MG63 (cell line): Measurements from ENCODE around the gene DSG1. TPM values are rescaled to one million over a fixed set of nuclear protein-coding genes. Genes with fewer than 3 reads are reported as not detected.

Experiments
- DNase-seq: peaks from one replicate; pipeline ENCODE4 v3.0.0-alpha.2; 2020
- H3K27me3 ChIP-seq: fragments of 250-450 bp; sonication (Bioruptor Pico); 2 replicates; pipeline ENCODE4 v1.5.1; 2020; ENCODE audit warnings: mild to moderate bottlenecking, moderate library complexity
- H3K36me3 ChIP-seq: fragments of 250-450 bp; sonication (Bioruptor Pico); 2 replicates; pipeline ENCODE4 v1.5.1; 2020; ENCODE audit warnings: mild to moderate bottlenecking, moderate library complexity
- H3K4me3 ChIP-seq: fragments of 250-450 bp; sonication (Bioruptor Pico); 2 replicates; pipeline ENCODE4 v1.5.1; 2020; ENCODE audit warnings: mild to moderate bottlenecking, moderate library complexity
- H3K9me3 ChIP-seq: fragments of 250-450 bp; sonication (Bioruptor Pico); 2 replicates; pipeline ENCODE4 v1.5.1; 2020; ENCODE audit warnings: mild to moderate bottlenecking, moderate library complexity
- total RNA-seq: library from RNA; depleted of rRNA; stranded (reverse); fragments of >200 nt; shearing (Covaris generic); gene quantifications from 2 replicates; pipeline ENCODE4 v1.2.3, GENCODE V29; 2014; ENCODE audit warnings: low replicate concordance; rRNA removed

Gene DSG1
- total RNA-seq, 1 experiment from 2014 or later = not detected

DNA sequence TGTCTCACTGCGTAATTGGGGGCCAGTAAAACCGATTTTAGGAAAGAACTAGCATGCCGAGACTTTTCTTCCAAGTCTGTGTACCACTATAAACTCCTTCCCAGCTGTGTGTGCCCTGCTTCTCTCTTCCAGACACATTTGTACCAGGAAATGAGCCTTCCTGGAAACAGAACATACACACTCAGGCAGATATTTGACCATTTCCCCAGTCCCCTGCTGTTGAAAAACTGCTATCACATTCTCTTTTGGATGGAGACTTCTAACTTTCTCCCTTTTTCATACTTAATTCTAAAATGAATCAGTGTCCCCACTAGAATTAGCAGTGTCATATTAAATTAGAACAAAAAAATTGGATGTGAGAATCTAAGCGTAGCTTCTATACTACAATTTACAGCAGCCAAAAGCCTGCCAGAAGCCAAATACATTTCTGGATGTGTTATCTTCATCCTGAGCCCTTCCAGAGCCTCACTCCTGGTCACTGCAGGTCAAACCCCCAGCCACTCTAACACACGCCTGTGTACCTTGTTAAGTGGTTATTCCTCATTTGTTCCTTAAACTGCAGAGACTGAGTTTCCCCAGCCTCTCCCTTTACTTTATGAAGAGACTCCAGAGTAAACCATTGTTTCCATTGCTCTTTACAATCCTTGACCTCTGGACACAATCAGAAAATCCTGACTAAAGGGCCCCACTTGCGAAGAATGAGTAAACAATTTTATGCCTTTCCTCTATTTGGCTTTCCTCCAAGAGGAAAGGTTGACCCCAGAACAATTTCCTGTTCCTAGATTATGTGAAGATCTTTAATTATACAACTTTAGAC is 79.0 kb downstream of the DSG1 start:
- Histone ChIP-seq H3K9me3 (no peaks in the 10 kb centered on the region), H3K4me3 (no peak overlapping the region), H3K36me3 (no peaks in the 10 kb centered on the region), H3K27me3 (peaks cover 6% of the 10 kb centered on the region; the same call in 1 of the 2 replicates)
- no peak for DNase-seq

DNA sequence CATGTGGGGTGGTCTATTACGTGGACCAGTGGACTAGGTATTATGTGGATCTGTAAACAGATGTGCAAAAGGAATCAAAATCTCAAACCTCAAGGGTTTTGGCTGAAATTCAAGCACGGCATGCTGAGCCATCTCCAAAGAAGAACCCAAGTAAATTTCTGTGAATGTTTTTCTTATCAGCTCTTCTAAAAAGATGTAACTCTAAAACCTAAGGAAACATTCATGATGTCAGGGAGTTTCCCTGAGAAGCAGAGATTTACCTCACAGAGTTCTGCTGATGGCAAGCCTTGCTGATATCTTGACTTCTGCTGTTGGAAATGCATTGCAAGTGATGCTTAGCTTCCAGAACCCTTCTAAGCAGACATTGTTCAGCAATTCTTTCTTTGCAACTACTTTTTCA is 80.2 kb downstream of the DSG1 start:
- Histone ChIP-seq H3K27me3 (peaks cover 6% of the 10 kb centered on the region; the same call in 1 of the 2 replicates), H3K36me3 (no peaks in the 10 kb centered on the region), H3K4me3 (no peak overlapping the region), H3K9me3 (no peaks in the 10 kb centered on the region)
- DNase-seq = no peak

DNA sequence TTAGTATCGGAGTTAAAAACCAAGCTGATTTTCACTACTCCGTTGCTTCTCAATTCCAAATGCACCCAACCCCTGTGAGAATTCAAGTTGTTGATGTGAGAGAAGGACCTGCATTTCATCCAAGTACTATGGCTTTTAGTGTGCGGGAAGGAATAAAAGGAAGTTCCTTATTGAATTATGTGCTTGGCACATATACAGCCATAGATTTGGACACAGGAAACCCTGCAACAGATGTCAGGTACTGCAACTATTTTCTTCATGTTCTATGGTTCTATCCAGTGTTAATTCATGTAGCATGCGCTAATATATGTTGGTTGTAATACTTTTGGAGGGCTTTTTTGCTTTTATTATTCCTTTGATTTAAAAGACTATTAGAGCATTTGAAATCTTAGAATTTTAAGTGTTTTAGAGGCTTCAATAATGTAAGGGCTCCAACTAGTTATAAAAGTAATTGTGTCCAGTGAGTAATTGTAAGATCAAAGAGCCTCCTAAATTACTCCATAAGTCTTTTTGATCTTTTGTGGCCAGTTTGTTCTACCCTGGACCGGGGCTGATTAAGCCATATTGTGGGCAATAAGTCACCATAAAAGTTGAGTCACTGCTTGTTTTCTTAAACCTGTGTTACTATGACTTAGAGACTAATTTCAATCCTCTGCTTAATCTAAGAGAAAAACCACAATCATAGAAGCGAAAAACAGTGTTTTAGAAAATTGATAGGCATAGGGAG is 81.5 kb downstream of the DSG1 start:
- Histone ChIP-seq H3K27me3 (peaks cover 7% of the 10 kb centered on the region; the same call in 1 of the 2 replicates), H3K36me3 (no peaks in the 10 kb centered on the region), H3K9me3 (no peaks in the 10 kb centered on the region), H3K4me3 (no peak overlapping the region)
- DNase-seq = no peak

DNA sequence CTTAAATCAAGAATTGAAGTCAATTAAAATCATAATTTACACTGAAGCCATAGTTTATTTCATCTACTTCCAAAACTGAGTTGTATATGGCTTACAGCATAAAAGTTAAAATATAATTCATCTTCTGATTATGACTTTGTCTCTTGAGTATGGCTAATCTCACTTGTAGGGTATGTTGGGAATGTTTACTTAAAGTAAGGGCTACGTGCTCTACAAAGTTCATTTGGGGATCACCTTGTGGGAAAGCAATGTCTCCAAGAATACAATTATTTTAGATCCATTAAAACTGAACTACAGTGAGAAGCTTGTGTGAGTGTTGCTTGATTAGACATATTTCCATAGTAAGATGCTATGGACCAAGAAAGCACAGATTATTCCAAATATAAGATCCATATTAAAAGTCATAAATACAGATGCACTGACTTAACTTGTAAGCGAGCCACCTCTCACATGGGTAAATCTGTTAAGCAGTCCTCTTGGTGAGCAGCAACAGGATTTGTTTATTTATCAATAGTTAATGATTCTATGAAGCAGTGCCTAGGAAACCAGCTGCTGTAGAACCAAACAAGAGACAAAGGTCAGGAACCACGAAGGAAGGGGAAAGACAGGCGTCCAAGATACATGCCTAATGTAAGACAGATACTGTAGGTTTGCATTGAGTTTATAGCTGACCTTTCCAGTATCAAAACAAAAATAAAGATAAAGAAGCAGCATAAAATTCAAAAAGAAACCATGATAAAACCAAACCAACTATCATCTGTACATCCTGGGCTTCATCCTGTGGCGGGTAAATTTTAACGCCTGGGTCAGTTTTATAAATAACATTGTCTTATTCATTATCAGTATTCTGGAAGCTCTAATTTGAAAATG is 83.4 kb downstream of the DSG1 start:
- H3K36me3 ChIP-seq = no peaks in the 10 kb centered on the region
- no peak overlapping the region for H3K4me3 ChIP-seq
- DNase-seq = no peak
- no peaks in the 10 kb centered on the region for H3K9me3 ChIP-seq
- H3K27me3 ChIP-seq = peaks cover 8% of the 10 kb centered on the region; the same call in 1 of the 2 replicates

DNA sequence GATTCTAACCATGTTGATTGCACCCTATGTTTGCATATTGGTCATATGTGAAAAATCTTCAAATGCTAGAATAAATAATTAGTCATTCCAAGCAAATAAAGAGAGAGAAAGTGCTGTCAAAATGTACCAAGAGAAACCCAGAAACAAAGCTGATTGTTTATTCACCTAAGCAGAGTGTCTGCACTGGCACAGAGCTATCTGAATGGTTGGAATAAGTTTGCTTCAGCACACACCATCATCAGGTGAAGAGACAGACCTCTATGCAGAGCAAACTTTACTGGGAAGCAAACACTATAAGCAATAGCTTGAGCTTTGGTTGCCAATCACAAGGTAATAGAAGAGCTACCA is 84.0 kb downstream of the DSG1 start:
- no peaks in the 10 kb centered on the region for H3K9me3 ChIP-seq
- peaks cover 8% of the 10 kb centered on the region; the same call in 1 of the 2 replicates for H3K27me3 ChIP-seq
- no peaks in the 10 kb centered on the region for H3K36me3 ChIP-seq
- no peak overlapping the region for H3K4me3 ChIP-seq
- DNase-seq = no peak

DNA sequence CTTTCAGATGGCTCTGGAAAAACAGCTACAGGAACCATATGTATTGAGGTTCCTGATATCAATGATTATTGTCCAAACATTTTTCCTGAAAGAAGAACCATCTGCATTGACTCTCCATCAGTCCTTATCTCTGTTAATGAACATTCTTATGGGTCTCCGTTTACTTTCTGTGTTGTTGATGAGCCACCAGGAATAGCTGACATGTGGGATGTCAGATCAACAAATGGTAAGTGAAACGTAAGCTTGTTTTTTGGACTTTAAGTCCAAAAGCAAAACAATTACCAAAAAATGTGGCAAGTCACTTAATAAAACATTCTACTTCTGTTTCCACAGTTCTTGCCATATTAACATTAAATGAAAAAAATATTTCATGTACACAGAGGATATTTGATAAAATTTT is 85.4 kb downstream of the DSG1 start:
- no peaks in the 10 kb centered on the region for H3K9me3 ChIP-seq
- no peaks in the 10 kb centered on the region for H3K36me3 ChIP-seq
- no peak overlapping the region for H3K4me3 ChIP-seq
- no peak for DNase-seq
- peaks cover 8% of the 10 kb centered on the region; the same call in 1 of the 2 replicates for H3K27me3 ChIP-seq

Other genes starting within 250 kb of the DSG1 start
- gene DSC2, start 215.7 kb upstream of the DSG1 start, total RNA-seq = not detected in 2 replicates
- not detected in 2 replicates for gene DSC1, start 155.3 kb upstream of the DSG1 start, total RNA-seq
- gene DSG4, start 58.6 kb downstream of the DSG1 start, total RNA-seq = not detected in 2 replicates
- not detected in 2 replicates for gene DSG3, start 129.6 kb downstream of the DSG1 start, total RNA-seq
- 8.8 and 12.7 TPM in 2 replicates for gene DSG2, start 180.0 kb downstream of the DSG1 start, total RNA-seq